A673 (cell line): ENCODE results near the gene ANKRD35. TPM values are rescaled to one million over a fixed set of nuclear protein-coding genes. Genes with fewer than 3 reads are reported as not detected.

Source experiments
- microRNA-seq: library from miRNA; unstranded; fragments of <30 nt; microRNA quantifications from one replicate; pipeline ENCODE4 v1.2.0, GENCODE V29; 2021
- total RNA-seq: library from RNA; stranded (reverse); gene quantifications from 2 replicates; pipeline ENCODE4 v1.2.3, GENCODE V29; 2021

ANKRD35 gene
- total RNA-seq, 1 experiment from 2014 or later, result not detected

Small RNA genes lying within 50 kb of the gene (microRNA-seq; reads per million reads assigned to microRNA genes)
- 2.2 reads per million for gene MIR6736

Other genes starting within 250 kb of the ANKRD35 start
- gene PDZK1, start 178.5 kb downstream of the ANKRD35 start, total RNA-seq, result 0.39 and 0.52 TPM in 2 replicates
- not detected in 2 replicates for gene CD160, start 166.4 kb downstream of the ANKRD35 start, total RNA-seq
- gene RNF115, start 61.8 kb downstream of the ANKRD35 start, total RNA-seq, result 15.3 and 18.0 TPM in 2 replicates
- gene POLR3C, start 61.7 kb downstream of the ANKRD35 start, total RNA-seq, result 49.6 and 50.3 TPM in 2 replicates
- gene NUDT17, start 40.2 kb downstream of the ANKRD35 start, total RNA-seq, result 3.4 and 6.6 TPM in 2 replicates
- 41.8 and 47.0 TPM in 2 replicates for gene PIAS3, start 26.8 kb downstream of the ANKRD35 start, total RNA-seq
- gene ITGA10, start 24.2 kb upstream of the ANKRD35 start, total RNA-seq, result 1.1 and 1.2 TPM in 2 replicates
- 22.1 and 22.4 TPM in 2 replicates for gene PEX11B, start 32.9 kb upstream of the ANKRD35 start, total RNA-seq
- gene RBM8A, start 41.6 kb upstream of the ANKRD35 start, total RNA-seq, result 255 and 276 TPM in 2 replicates
- 39.6 and 40.1 TPM in 2 replicates for gene LIX1L, start 72.2 kb upstream of the ANKRD35 start, total RNA-seq
- gene ANKRD34A, start 78.7 kb upstream of the ANKRD35 start, total RNA-seq, result 1.6 and 2.2 TPM in 2 replicates
- 8.5 and 11.6 TPM in 2 replicates for gene POLR3GL, start 78.8 kb upstream of the ANKRD35 start, total RNA-seq
- 27.3 and 36.4 TPM in 2 replicates for gene TXNIP, start 110.7 kb upstream of the ANKRD35 start, total RNA-seq
- gene HJV, start 135.9 kb upstream of the ANKRD35 start, total RNA-seq, result 0.24 and 0.31 TPM in 2 replicates